Measurements from ENCODE around the gene NRROS.

DNA sequence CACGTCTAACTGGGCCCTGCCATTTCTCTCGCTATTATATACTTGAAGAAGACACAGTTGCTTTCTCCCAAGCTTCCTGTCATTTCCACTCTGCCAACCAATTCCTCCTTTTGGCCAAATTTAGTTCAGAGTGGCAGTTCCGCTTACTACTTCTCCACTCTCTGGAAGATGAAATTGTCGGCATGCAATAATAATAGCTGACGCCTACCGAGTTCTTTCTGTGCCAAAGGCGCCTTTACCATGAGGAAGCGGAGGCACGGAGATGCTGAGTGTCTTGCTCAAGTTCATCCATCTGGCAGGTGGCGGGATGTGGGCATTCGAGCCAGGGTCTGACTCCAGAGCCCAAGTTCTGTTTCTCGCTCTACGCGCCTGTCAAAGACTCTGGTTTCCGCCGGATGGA, 14.6 kb upstream of the NRROS start:
- TF ChIP-seq CTCF (IDR thresholded peaks at IDR 0.05), result no peak
- no peak for TF ChIP-seq EP300 (IDR thresholded peaks at IDR 0.05)
